H1 (cell line): ENCODE results near the gene UBAC1. TPM values are rescaled to one million over a fixed set of nuclear protein-coding genes. Genes with fewer than 3 reads are reported as not detected.
A peak's percentile ranks its signal among the peaks of the same experiment; 100 is the strongest.

Source experiments
- CTCF ChIA-PET: fragments of 300-600 bp; sonication (Branson Sonifier 250); formaldehyde crosslinking; loops from one replicate; lab custom pipeline; 2021; ENCODE audit not compliant: partially characterized antibody; lab: Charles Lee
- POLR2A ChIA-PET: fragments of 300-600 bp; sonication (Branson Sonifier 250); formaldehyde crosslinking; loops from one replicate; lab custom pipeline; 2021; ENCODE audit warnings: inconsistent platforms; ENCODE audit not compliant: partially characterized antibody; lab: Charles Lee
- DNase-seq, 2 experiments: peaks; one replicate each; pipeline versions ENCODE4 v3.0.0 to v3.0.0-alpha.2; 2010 to 2022; ENCODE audit warnings: low spot score in 2 of 2, low read depth in 1 of 2, mixed read lengths in 1 of 2
- FAIRE-seq: peaks from 2 replicates; lab custom pipeline; 2011; peaks lifted over from hg19 to GRCh38; lab: Jason Lieb, UNC
- H2AFZ ChIP-seq: 2 replicates; pipeline ENCODE4 v1.8.1; 2012; ENCODE audit warnings: low read length, inconsistent platforms
- H2AK5ac ChIP-seq: 2 replicates; pipeline ENCODE4 v1.6.1; 2013; ENCODE audit warnings: low read depth, low read length
- H2BK120ac ChIP-seq: replicated peaks from 2 replicates; pipeline ENCODE3; 2013; ENCODE audit warnings: low read depth, low read length, inconsistent platforms
- H2BK12ac ChIP-seq: 2 replicates; pipeline ENCODE4 v1.6.1; 2013; ENCODE audit warnings: low read depth, low read length
- H2BK15ac ChIP-seq: 2 replicates; pipeline ENCODE4 v1.6.1; 2013; ENCODE audit warnings: low read length
- H2BK20ac ChIP-seq: 2 replicates; pipeline ENCODE4 v1.6.1; 2013; ENCODE audit warnings: low read length
- H2BK5ac ChIP-seq: 2 replicates; pipeline ENCODE4 v1.6.1; 2013; ENCODE audit warnings: low read depth, low read length
- H3K14ac ChIP-seq: 2 replicates; pipeline ENCODE4 v1.6.1; 2013; ENCODE audit warnings: inconsistent platforms; ENCODE audit not compliant: insufficient read length
- H3K18ac ChIP-seq: 2 replicates; pipeline ENCODE4 v1.6.1; 2013; ENCODE audit warnings: low read length; ENCODE audit errors: extremely low read depth
- H3K23ac ChIP-seq: 2 replicates; pipeline ENCODE4 v1.6.1; 2013; ENCODE audit warnings: inconsistent platforms; ENCODE audit not compliant: insufficient read length
- H3K23me2 ChIP-seq: 2 replicates; pipeline ENCODE4 v1.6.1; 2013; ENCODE audit warnings: low read depth, low read length
- H3K27ac ChIP-seq: 2 replicates; pipeline ENCODE4 v1.6.1; 2011; ENCODE audit warnings: low read depth, low read length, inconsistent platforms
- H3K27me3 ChIP-seq, 4 experiments: replicated peaks in 1 of 4; 1 replicate in 1 of 4; 2 replicates in 3 of 4; pipeline versions ENCODE4 v1.6.1 to v1.8.1; 2011 to 2013; ENCODE audit warnings: low read length in 3 of 4, mild to moderate bottlenecking in 3 of 4, inconsistent platforms in 2 of 4, mixed read lengths in 2 of 4, moderate library complexity in 1 of 4; ENCODE audit not compliant: control insufficient read depth in 3 of 4, insufficient read depth in 3 of 4; ENCODE audit errors: extremely low read depth in 1 of 4
- H3K36me3 ChIP-seq, 4 experiments: 2 replicates each; pipeline versions ENCODE4 v1.6.1 to v1.8.1; 2011 to 2013; ENCODE audit warnings: mild to moderate bottlenecking in 4 of 4, low read length in 3 of 4, moderate library complexity in 2 of 4, control low read depth in 1 of 4, inconsistent platforms in 1 of 4; ENCODE audit not compliant: insufficient read depth in 4 of 4, control insufficient read depth in 2 of 4
- H3K4ac ChIP-seq: replicated peaks from 2 replicates; pipeline ENCODE3; 2013; ENCODE audit warnings: low read length, low read depth, mixed read lengths, inconsistent platforms; ENCODE audit not compliant: insufficient read length
- H3K4me1 ChIP-seq, 4 experiments: replicated peaks in 1 of 4; 1 replicate in 1 of 4; 2 replicates in 3 of 4; pipeline versions ENCODE4 v1.6.1 to v1.8.1; 2011 to 2013; ENCODE audit warnings: low read length in 3 of 4, inconsistent platforms in 2 of 4, mixed read lengths in 1 of 4; ENCODE audit not compliant: insufficient read depth in 4 of 4, control insufficient read depth in 3 of 4
- H3K4me2 ChIP-seq, 2 experiments: 2 replicates each; pipeline versions ENCODE4 v1.6.1 to v1.8.1; 2011 to 2013; ENCODE audit warnings: low read depth in 2 of 2, low read length in 2 of 2, control low read depth in 1 of 2, inconsistent platforms in 1 of 2, mild to moderate bottlenecking in 1 of 2; ENCODE audit not compliant: insufficient read depth in 1 of 2
- H3K4me3 ChIP-seq, 4 experiments: fragments of 200-600, 300-600 bp in 1 of 4; sonication (generic), shearing (Covaris generic), sonication (Bioruptor Twin) in 1 of 4; 2 replicates each; pipeline versions ENCODE4 v1.5.1 to v1.8.1; 2011 to 2016; ENCODE audit warnings: low read length in 4 of 4, low read depth in 3 of 4, control low read depth in 2 of 4, inconsistent platforms in 2 of 4, mild to moderate bottlenecking in 2 of 4, mixed read lengths in 1 of 4, moderate library complexity in 1 of 4; ENCODE audit not compliant: insufficient read depth in 2 of 4; ENCODE audit errors: extremely low read depth in 1 of 4
- H3K56ac ChIP-seq: replicated peaks from 2 replicates; pipeline ENCODE3; 2013; ENCODE audit warnings: low read depth, mild to moderate bottlenecking, mixed read lengths, low read length, inconsistent platforms; ENCODE audit not compliant: insufficient read length
- H3K79me1 ChIP-seq: 2 replicates; pipeline ENCODE4 v1.6.1; 2013; ENCODE audit warnings: low read depth, low read length, control low read depth
- H3K79me2 ChIP-seq, 2 experiments: 2 replicates each; pipeline versions ENCODE4 v1.6.1 to v1.8.1; 2012 to 2013; ENCODE audit warnings: low read length in 2 of 2, mild to moderate bottlenecking in 2 of 2, inconsistent platforms in 1 of 2; ENCODE audit not compliant: insufficient read depth in 2 of 2, control insufficient read depth in 1 of 2
- H3K9ac ChIP-seq, 4 experiments: replicated peaks in 1 of 4; 1 replicate in 1 of 4; 2 replicates in 3 of 4; pipeline versions ENCODE4 v1.6.1 to v1.8.1; 2011 to 2013; ENCODE audit warnings: low read depth in 3 of 4, low read length in 3 of 4, control low read depth in 2 of 4, mild to moderate bottlenecking in 2 of 4, moderate library complexity in 2 of 4, inconsistent platforms in 1 of 4; ENCODE audit errors: extremely low read depth in 1 of 4
- H3K9me3 ChIP-seq, 2 experiments: 2 replicates each; pipeline versions ENCODE4 v1.6.1 to v1.8.1; 2012 to 2013; ENCODE audit warnings: mild to moderate bottlenecking in 2 of 2, moderate library complexity in 2 of 2, control low read depth in 1 of 2, inconsistent platforms in 1 of 2, low read depth in 1 of 2, low read length in 1 of 2, mixed read lengths in 1 of 2; ENCODE audit not compliant: insufficient read depth in 2 of 2
- H4K20me1 ChIP-seq, 2 experiments: replicated peaks in 1 of 2; 2 replicates each; pipeline versions ENCODE3 to v1.8.1; 2011 to 2013; ENCODE audit warnings: inconsistent platforms in 2 of 2, low read length in 2 of 2, mild to moderate bottlenecking in 1 of 2; ENCODE audit not compliant: insufficient read depth in 2 of 2, control insufficient read depth in 1 of 2
- H4K5ac ChIP-seq: 2 replicates; pipeline ENCODE4 v1.6.1; 2013; ENCODE audit warnings: low read length, low read depth, mixed read lengths, inconsistent platforms; ENCODE audit not compliant: insufficient read length
- H4K8ac ChIP-seq: 2 replicates; pipeline ENCODE4 v1.8.0; 2013; ENCODE audit warnings: mild to moderate bottlenecking, moderate library complexity, low read length, inconsistent platforms; ENCODE audit not compliant: insufficient read depth; ENCODE audit errors: extremely low read depth
- H4K91ac ChIP-seq: replicated peaks from 2 replicates; pipeline ENCODE3; 2013; ENCODE audit warnings: low read length, mixed read lengths, inconsistent platforms; ENCODE audit not compliant: insufficient read length
- CBX8 ChIP-seq: fragments of 300-800, 300-1000 bp; sonication (generic); IDR thresholded peaks from 2 replicates; pipeline ENCODE4 v1.7.1; 2016; ENCODE audit warnings: low read depth, low read length, borderline replicate concordance
- NRF1 ChIP-seq: IDR thresholded peaks from 2 replicates; pipeline ENCODE4 v1.6.1; 2011; ENCODE audit warnings: mild to moderate bottlenecking, low read depth, low read length, improper control_type of control experiment
- RAD21 ChIP-seq, 2 experiments: IDR thresholded peaks in 1 of 2; conservative IDR thresholded peaks in 1 of 2; 2 replicates each; pipeline ENCODE4 v1.6.1; 2011; ENCODE audit warnings: low read depth in 2 of 2, low read length in 2 of 2, improper control_type of control experiment in 1 of 2, inconsistent platforms in 1 of 2, mild to moderate bottlenecking in 1 of 2, moderate library complexity in 1 of 2
- WGBS, 2 experiments: shearing (Covaris generic) in 1 of 2; methylation state at CpG; one replicate each; pipeline versions ENCODE4 v1.1.6 to v1.1.7; 2013 to 2015; ENCODE audit warnings: low lambda C conversion rate in 2 of 2, mixed read lengths in 2 of 2, inconsistent platforms in 1 of 2, low coverage in 1 of 2, missing lambda C conversion rate in 1 of 2; ENCODE audit not compliant: insufficient replicate concordance in 2 of 2, insufficient coverage in 1 of 2, insufficient read length in 1 of 2; ENCODE audit errors: extremely low coverage in 1 of 2, missing lambda C conversion rate in 1 of 2; 5-methylcytosine and 5-hydroxymethylcytosine counted together
- polyA plus RNA-seq, 7 experiments: library from polyadenylated mRNA; depleted of rRNA in 3 of 7; stranded (reverse) in 5 of 7; unstranded in 2 of 7; fragments of >200 nt in 5 of 7; fragments of 200-250 nt in 2 of 7; gene quantifications; 1 replicate in 5 of 7; 2 replicates in 1 of 7; 4 replicates in 1 of 7; pipeline versions ENCODE4 v1.2.1 to v1.2.3, GENCODE V29; 2011 to 2013; ENCODE audit warnings: missing spikeins in 2 of 7, mixed read lengths in 2 of 7
- total RNA-seq: library from RNA; stranded (reverse); fragmentation: NEBNext Ultra II Directional; extraction: Animal tissue kit (Norgen Biotek cat#: 25700); gene quantifications from 2 replicates; pipeline ENCODE4 v1.2.1, GENCODE V29; 2021

The UBAC1 gene
- total and polyA plus RNA-seq, 2 of the 8 experiments (the other 6 are each of a cell fraction or from before 2014, with no cell fraction given): 59.3 to 85.2 TPM

DNA sequence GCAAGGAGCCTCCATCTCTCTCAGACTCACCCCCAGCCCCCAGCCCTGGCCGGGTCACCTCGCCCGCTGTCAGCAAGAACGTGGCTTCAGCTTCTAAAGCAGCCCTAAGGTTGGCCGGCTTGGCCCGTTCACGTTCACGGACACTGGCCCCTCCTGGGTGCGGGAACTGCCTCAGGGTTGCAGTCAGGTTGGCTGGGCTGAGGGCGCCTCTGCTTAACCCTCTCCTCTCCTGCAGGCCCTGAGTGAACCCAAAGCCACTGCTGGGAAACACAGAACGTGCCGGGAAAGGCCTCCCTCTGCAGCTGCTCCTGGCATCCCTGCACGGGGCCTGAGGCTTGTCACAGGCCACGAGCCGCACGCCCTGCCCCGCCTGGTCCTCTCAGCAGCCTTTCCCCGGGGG lies 40.1 kb upstream of the UBAC1 start:
- Histone ChIP-seq H3K9ac (no peak overlapping the region), H4K5ac (no peak overlapping the region), H4K20me1 (no peaks in the 10 kb centered on the region), H3K27ac (no peak overlapping the region), H3K27me3 (no peaks in the 10 kb centered on the region), H3K4me3 (no peak overlapping the region), H2AFZ (no peak overlapping the region; the same call in 1 of the 2 replicates), H2BK120ac (no peak overlapping the region), H3K56ac (no peak overlapping the region), H2BK20ac (no peak overlapping the region), H3K23me2 (no peaks in the 10 kb centered on the region), H2BK5ac (no peak overlapping the region), H3K4me1 (peaks cover 0 to 30% (median 25%) of the 10 kb centered on the region in 4 experiments; a peak in 6 of 7 replicates), H3K23ac (no peak overlapping the region), H4K91ac (peak overlapping the region; percentile 27), H3K4me2 (no peak overlapping the region; a peak in 1 of 4 replicates), H3K79me2 (no peaks in the 10 kb centered on the region), H3K18ac (peak overlapping the region; percentile 78), H3K36me3 (no peaks in the 10 kb centered on the region), H3K14ac (no peak overlapping the region), H2BK12ac (no peak overlapping the region), H3K9me3 (no peaks in the 10 kb centered on the region), H3K4ac (no peak overlapping the region), H3K79me1 (no peaks in the 10 kb centered on the region), H2BK15ac (no peak overlapping the region), H4K8ac (peak overlapping the region; percentile 76; the same call in 1 of the 2 replicates), H2AK5ac (no peak overlapping the region)
- no peak for TF ChIP-seq CBX8
- no peak for TF ChIP-seq NRF1
- no peak for TF ChIP-seq RAD21 (IDR thresholded peaks at IDR 0.05 in 1 of 2, conservative IDR thresholded peaks at IDR 0.05 in 1 of 2; ENCODE audit: low read depth in 2 of 2, low read length in 2 of 2)
- 65% methylated on average over 18 of the region's 18 CpGs; no CpG with 5 or more reads in 1 of the 2 experiments for WGBS, 2 experiments
- POLR2A ChIA-PET: interaction anchor here (0.6 to 3.3 kb wide), 4 partner anchors 8 to 47 kb away, joined by 3 to 11 read pairs (median 4); no protein-coding TSS in a partner anchor
- FAIRE-seq: no peak
- DNase-seq: no peak
- CTCF ChIA-PET: interaction anchor here (0.7 to 1.3 kb wide), 4 partner anchors 11 to 266 kb away, joined by 3 to 4 read pairs (median 3); no protein-coding TSS in a partner anchor
